VCaP (cell line): ENCODE data around the gene MAP7D2.

Source experiments
- H3K27ac ChIP-seq: fragments of 450-650 bp; 2 replicates; pipeline ENCODE4 v1.5.1; 2017
- CTCF ChIP-seq: fragments of 450-650 bp; conservative IDR thresholded peaks from 2 replicates; pipeline ENCODE4 v1.5.1; 2017; ENCODE audit warnings: mild to moderate bottlenecking, moderate library complexity

MAP7D2 gene

GRCh38 chrX:20143111-20143510, 26.4 kb upstream of the MAP7D2 start:
- H3K27ac ChIP-seq: no peak overlapping the region
- no peak for TF ChIP-seq CTCF

GRCh38 chrX:20141281-20142220, 24.8 kb upstream of the MAP7D2 start, which contains the start of gene EIF1AX:
TSS of gene EIF1AX (minus strand) at chrX:20141838. CDS start at chrX:20141640, 198 bp downstream.
- H3K27ac ChIP-seq: peak within 1 kb of the TSS; percentile 78
- TF ChIP-seq CTCF: no peak

GRCh38 chrX:20140420-20140819, 23.7 kb upstream of the MAP7D2 start:
- TF ChIP-seq CTCF: no peak
- H3K27ac ChIP-seq: peak overlapping the region; percentile 78; the same call in 1 of the 2 replicates

GRCh38 chrX:20139966-20140365, 23.3 kb upstream of the MAP7D2 start:
- no peak for TF ChIP-seq CTCF
- H3K27ac ChIP-seq: peak overlapping the region; percentile 78; the same call in 1 of the 2 replicates

- no peak for TF ChIP-seq CTCF
- H3K27ac ChIP-seq: no peak overlapping the region
These were observed 19.2 kb upstream of the MAP7D2 start for GRCh38 chrX:20135944-20136343.

GRCh38 chrX:20132666-20133065, 16.0 kb upstream of the MAP7D2 start:
- H3K27ac ChIP-seq: no peak overlapping the region
- TF ChIP-seq CTCF: no peak

GRCh38 chrX:20130357-20130756, 13.7 kb upstream of the MAP7D2 start:
- no peak overlapping the region for H3K27ac ChIP-seq
- TF ChIP-seq CTCF: no peak
